Germinal center (tissue), 1 donor: ENCODE measurements around the gene GRIA4.
"Not testable (repeated sequence)": the region's sequence is repeated elsewhere in the genome, so short reads cannot be mapped to it uniquely, and the experiment has no call there.

Experiments used
- DNase-seq: peaks from one replicate; pipeline ENCODE4 v3.0.0; 2012; ENCODE audit warnings: mixed read lengths, low spot score

The GRIA4 gene

GRCh38 chr11:105719073-105719822, 109.4 kb downstream of the GRIA4 start:
- no peak for DNase-seq

- no peak for DNase-seq
Observed at GRCh38 chr11:105720096-105720495, 110.2 kb downstream of the GRIA4 start.

- DNase-seq, result no peak
Observed at GRCh38 chr11:105723269-105723668, 113.4 kb downstream of the GRIA4 start.

GRCh38 chr11:105732611-105733010, 122.7 kb downstream of the GRIA4 start:
- no peak for DNase-seq

- DNase-seq, result no peak
Observed at GRCh38 chr11:105734426-105734825, 124.6 kb downstream of the GRIA4 start.

- DNase-seq, result no peak
Observed at GRCh38 chr11:105738251-105738650, 128.4 kb downstream of the GRIA4 start.

GRCh38 chr11:105738986-105739795, 129.3 kb downstream of the GRIA4 start:
- no peak for DNase-seq

- no peak for DNase-seq
Observed at GRCh38 chr11:105740164-105740903, 130.5 kb downstream of the GRIA4 start.

GRCh38 chr11:105741488-105742020, 131.7 kb downstream of the GRIA4 start:
- no peak for DNase-seq

GRCh38 chr11:105754260-105754659, 144.4 kb downstream of the GRIA4 start:
- no peak for DNase-seq

GRCh38 chr11:105754716-105755115, 144.8 kb downstream of the GRIA4 start:
- DNase-seq, result no peak

GRCh38 chr11:105757107-105757506, 147.2 kb downstream of the GRIA4 start:
- DNase-seq, result no peak

- DNase-seq, result no peak
Observed at GRCh38 chr11:105763594-105763993, 153.7 kb downstream of the GRIA4 start.

- DNase-seq, result no peak
Observed at GRCh38 chr11:105767931-105768330, 158.1 kb downstream of the GRIA4 start.

- DNase-seq, result no peak
Observed at GRCh38 chr11:105769627-105770026, 159.8 kb downstream of the GRIA4 start.

GRCh38 chr11:105773452-105773851, 163.6 kb downstream of the GRIA4 start:
- DNase-seq, result not testable (repeated sequence)

GRCh38 chr11:105774899-105775298, 165.0 kb downstream of the GRIA4 start:
- DNase-seq, result no peak

GRCh38 chr11:105780781-105781525, 171.1 kb downstream of the GRIA4 start:
- no peak for DNase-seq

- no peak for DNase-seq
Observed at GRCh38 chr11:105781807-105782206, 171.9 kb downstream of the GRIA4 start.

GRCh38 chr11:105783216-105783615, 173.3 kb downstream of the GRIA4 start:
- DNase-seq, result no peak

GRCh38 chr11:105785850-105786249, 176.0 kb downstream of the GRIA4 start:
- not testable (repeated sequence) for DNase-seq

- no peak for DNase-seq
Observed at GRCh38 chr11:105786741-105787140, 176.9 kb downstream of the GRIA4 start.
